ENCODE measurements around the gene TDRD7. TPM values are rescaled to one million over a fixed set of nuclear protein-coding genes. Genes with fewer than 3 reads are reported as not detected.

TDRD7 gene
- total RNA-seq, 2 experiments from 2014 or later: 3.7 to 4.0 TPM

- DNase-seq (no peak), ATAC-seq (no peak)
- ChIA-PET POLR2A (interaction anchor here (0.6 kb wide), 1 partner anchor 81 kb away, joined by 3 read pairs; no protein-coding TSS in a partner anchor), CTCF (no interaction called here)
- no peak overlapping the region for H3K4me3 Mint-ChIP-seq
- H3K36me3 Mint-ChIP-seq (ENCODE audit: low read depth): no peaks in the 10 kb centered on the region
- TF ChIP-seq, protein P1, sequence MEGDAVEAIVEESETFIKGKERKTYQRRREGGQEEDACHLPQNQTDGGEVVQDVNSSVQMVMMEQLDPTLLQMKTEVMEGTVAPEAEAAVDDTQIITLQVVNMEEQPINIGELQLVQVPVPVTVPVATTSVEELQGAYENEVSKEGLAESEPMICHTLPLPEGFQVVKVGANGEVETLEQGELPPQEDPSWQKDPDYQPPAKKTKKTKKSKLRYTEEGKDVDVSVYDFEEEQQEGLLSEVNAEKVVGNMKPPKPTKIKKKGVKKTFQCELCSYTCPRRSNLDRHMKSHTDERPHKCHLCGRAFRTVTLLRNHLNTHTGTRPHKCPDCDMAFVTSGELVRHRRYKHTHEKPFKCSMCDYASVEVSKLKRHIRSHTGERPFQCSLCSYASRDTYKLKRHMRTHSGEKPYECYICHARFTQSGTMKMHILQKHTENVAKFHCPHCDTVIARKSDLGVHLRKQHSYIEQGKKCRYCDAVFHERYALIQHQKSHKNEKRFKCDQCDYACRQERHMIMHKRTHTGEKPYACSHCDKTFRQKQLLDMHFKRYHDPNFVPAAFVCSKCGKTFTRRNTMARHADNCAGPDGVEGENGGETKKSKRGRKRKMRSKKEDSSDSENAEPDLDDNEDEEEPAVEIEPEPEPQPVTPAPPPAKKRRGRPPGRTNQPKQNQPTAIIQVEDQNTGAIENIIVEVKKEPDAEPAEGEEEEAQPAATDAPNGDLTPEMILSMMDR (IDR thresholded peaks at IDR 0.05): no peak
- H3K9me3 Mint-ChIP-seq: no peaks in the 10 kb centered on the region
- H3K27ac Mint-ChIP-seq: no peak overlapping the region
- intact Hi-C loops (cut with micrococcal nuclease): no loop called here
- peaks cover 5% of the 10 kb centered on the region for H3K4me1 Mint-ChIP-seq (ENCODE audit: low read depth)
- H3K27me3 Mint-ChIP-seq: peaks cover 2% of the 10 kb centered on the region
These were observed 116.0 kb downstream of the TDRD7 start for GRCh38 chr9:97527626-97528528.

- H3K36me3 Mint-ChIP-seq (ENCODE audit: low read depth): no peaks in the 10 kb centered on the region
- peaks cover 2% of the 10 kb centered on the region for H3K27me3 Mint-ChIP-seq
- no peak overlapping the region for H3K27ac Mint-ChIP-seq
- H3K4me3 Mint-ChIP-seq: no peak overlapping the region
- ATAC-seq: no peak
- peaks cover 5% of the 10 kb centered on the region for H3K4me1 Mint-ChIP-seq (ENCODE audit: low read depth)
- H3K9me3 Mint-ChIP-seq: no peaks in the 10 kb centered on the region
- ChIA-PET POLR2A (no interaction called here), CTCF (no interaction called here)
- intact Hi-C loops (cut with micrococcal nuclease): no loop called here
- DNase-seq: no peak
- TF ChIP-seq, protein P1 (IDR thresholded peaks at IDR 0.05): no peak
These were observed 116.8 kb downstream of the TDRD7 start for GRCh38 chr9:97528529-97529230.

GRCh38 chr9:97529363-97530076 is 117.6 kb downstream of the TDRD7 start:
- intact Hi-C loops (cut with micrococcal nuclease): no loop called here
- DNase-seq: peak; percentile 8
- no peaks in the 10 kb centered on the region for H3K9me3 Mint-ChIP-seq
- no peak overlapping the region for H3K4me3 Mint-ChIP-seq
- CTCF ChIA-PET: no interaction called here
- H3K27me3 Mint-ChIP-seq: peaks cover 2% of the 10 kb centered on the region
- no peaks in the 10 kb centered on the region for H3K36me3 Mint-ChIP-seq (ENCODE audit: low read depth)
- H3K27ac Mint-ChIP-seq: no peak overlapping the region
- ATAC-seq: peak; percentile 93
- POLR2A ChIA-PET: no interaction called here
- TF ChIP-seq, protein P1 (IDR thresholded peaks at IDR 0.05): no peak
- peaks cover 5% of the 10 kb centered on the region for H3K4me1 Mint-ChIP-seq (ENCODE audit: low read depth)

GRCh38 chr9:97531888-97532376 is 120.0 kb downstream of the TDRD7 start:
- Mint-ChIP-seq H3K4me1 (ENCODE audit: low read depth) (peaks cover 5% of the 10 kb centered on the region), H3K27me3 (peaks cover 2% of the 10 kb centered on the region), H3K27ac (no peak overlapping the region), H3K36me3 (ENCODE audit: low read depth) (no peaks in the 10 kb centered on the region), H3K4me3 (no peak overlapping the region), H3K9me3 (no peaks in the 10 kb centered on the region)
- no peak for DNase-seq
- POLR2A ChIA-PET: no interaction called here
- intact Hi-C loops (cut with micrococcal nuclease): no loop called here
- TF ChIP-seq, protein P1 (IDR thresholded peaks at IDR 0.05): no peak
- CTCF ChIA-PET: no interaction called here
- no peak for ATAC-seq

Data from activated CD8-positive, alpha-beta T cell treated with anti-CD3 and anti-CD28 coated beads for 36 hours (primary cell).